ENCODE measurements around the gene GMPPB. TPM values are rescaled to one million over a fixed set of nuclear protein-coding genes. Genes with fewer than 3 reads are reported as not detected.

Gene GMPPB
- total RNA-seq, 2 experiments from 2014 or later, result 25.6 to 27.4 TPM

DNA sequence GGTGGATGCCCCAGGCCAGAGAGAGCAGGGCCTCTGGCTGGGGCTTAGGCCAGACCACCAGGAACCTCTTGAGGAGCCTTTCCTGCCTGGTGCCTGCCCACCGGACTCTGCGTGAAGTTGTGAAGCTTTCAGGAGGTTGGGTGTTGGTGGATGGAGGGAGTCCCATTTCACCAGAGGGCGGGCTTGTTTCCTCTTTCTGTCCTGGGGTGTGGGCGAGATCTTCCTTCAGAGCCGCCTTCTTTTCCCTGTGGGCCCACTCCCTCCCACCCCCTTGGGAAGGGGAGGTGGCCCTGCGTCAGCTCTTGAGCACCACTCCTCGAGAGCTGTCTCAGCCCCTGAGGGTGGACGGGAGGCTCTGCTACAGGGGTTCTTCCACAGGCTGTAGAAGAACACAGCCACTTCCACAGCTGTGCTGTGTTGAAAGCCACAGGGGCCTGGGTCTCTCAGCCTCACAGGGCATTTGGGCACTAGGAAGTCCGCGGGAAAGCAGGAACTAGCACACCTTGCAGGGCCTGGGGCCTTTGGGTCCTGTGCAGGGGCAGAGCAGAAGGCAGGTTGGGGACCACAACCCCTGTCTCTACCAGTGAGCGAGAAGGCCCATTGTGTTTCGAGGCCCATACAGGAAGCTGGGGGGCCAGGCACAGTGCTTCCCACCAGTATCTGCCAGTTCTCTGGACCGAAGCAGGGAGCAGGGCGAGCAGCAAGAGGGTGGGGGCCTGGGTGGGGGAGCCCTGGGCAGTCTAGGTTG is 6.4 kb downstream of the GMPPB start:
- H3K27me3 Mint-ChIP-seq (ENCODE audit: low read depth), result no peaks in the 10 kb centered on the region
- H3K27ac Mint-ChIP-seq, result no peak overlapping the region
- H3K4me1 Mint-ChIP-seq (ENCODE audit: low read depth), result peaks cover 23% of the 10 kb centered on the region
- no peak overlapping the region for H3K4me3 Mint-ChIP-seq
- peaks cover 3% of the 10 kb centered on the region for H3K36me3 Mint-ChIP-seq (ENCODE audit: low read depth)
- no peak for DNase-seq
- CTCF ChIA-PET, result no interaction called here
- H3K9me3 Mint-ChIP-seq, result no peaks in the 10 kb centered on the region
- intact Hi-C loops (cut with micrococcal nuclease), result no loop called here

DNA sequence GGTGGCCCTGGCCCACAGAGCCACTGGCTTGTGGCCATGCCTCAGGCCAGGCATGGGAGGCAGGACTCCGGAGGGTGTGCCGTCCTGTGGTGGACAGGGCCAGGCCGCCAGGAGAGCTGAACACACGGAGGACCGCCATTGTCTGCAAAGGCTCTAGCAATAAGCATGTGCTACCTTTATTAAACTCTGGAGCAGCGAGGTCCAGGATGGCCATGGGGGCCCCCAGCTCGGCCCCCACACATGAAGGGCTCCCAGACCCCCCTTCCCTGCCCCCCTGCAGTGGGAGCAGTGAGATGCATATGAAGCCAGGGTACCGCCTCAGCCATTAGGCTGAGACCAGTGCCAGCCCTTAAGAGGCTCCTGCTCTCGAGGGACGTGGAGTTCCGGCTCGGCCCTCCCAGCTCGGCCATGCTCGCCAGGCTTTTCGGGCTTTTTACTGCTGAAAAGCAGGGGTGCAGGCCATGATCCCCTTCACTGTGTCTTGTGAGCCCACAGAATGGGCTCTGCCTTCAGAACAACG is 7.0 kb downstream of the GMPPB start:
- CTCF ChIA-PET, result no interaction called here

DNA sequence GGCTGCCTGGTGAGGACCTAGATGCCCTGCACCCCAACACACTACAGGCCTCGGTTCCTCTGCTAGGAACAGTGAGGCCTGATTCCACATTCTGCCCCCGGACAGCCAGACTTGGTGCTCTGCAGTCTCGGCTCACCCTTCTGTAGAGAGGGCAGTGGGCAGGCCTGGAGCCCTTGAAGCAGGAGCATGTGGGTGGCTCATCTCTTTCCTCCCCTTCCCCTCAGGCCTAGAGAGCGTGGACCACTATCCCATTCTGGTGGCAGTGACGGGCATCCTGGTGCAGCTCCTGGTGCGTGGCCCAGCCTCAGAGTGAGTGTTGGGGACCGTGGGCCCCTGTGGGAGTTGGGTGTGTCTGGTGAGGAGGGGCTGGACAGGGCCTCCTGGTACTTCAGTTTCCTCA is 7.6 kb downstream of the GMPPB start:
- no peaks in the 10 kb centered on the region for H3K36me3 Mint-ChIP-seq (ENCODE audit: low read depth)
- intact Hi-C loops (cut with micrococcal nuclease), result no loop called here
- DNase-seq, result no peak
- H3K9me3 Mint-ChIP-seq, result no peaks in the 10 kb centered on the region
- no peaks in the 10 kb centered on the region for H3K27me3 Mint-ChIP-seq (ENCODE audit: low read depth)
- no peak overlapping the region for H3K4me3 Mint-ChIP-seq
- no peak overlapping the region for H3K27ac Mint-ChIP-seq
- CTCF ChIA-PET, result interaction anchor here (0.5 kb wide), 1 partner anchor 35 kb away, joined by 3 read pairs; no protein-coding TSS in a partner anchor
- H3K4me1 Mint-ChIP-seq (ENCODE audit: low read depth), result peaks cover 20% of the 10 kb centered on the region

More for the DNA sequence above, 7.0 kb downstream of the GMPPB start:
- DNase-seq, result no peak
- intact Hi-C loops (cut with micrococcal nuclease), result no loop called here
- Mint-ChIP-seq H3K4me3 (no peak overlapping the region), H3K4me1 (ENCODE audit: low read depth) (peaks cover 21% of the 10 kb centered on the region), H3K9me3 (no peaks in the 10 kb centered on the region), H3K27me3 (ENCODE audit: low read depth) (no peaks in the 10 kb centered on the region), H3K36me3 (ENCODE audit: low read depth) (no peaks in the 10 kb centered on the region), H3K27ac (no peak overlapping the region)

DNA sequence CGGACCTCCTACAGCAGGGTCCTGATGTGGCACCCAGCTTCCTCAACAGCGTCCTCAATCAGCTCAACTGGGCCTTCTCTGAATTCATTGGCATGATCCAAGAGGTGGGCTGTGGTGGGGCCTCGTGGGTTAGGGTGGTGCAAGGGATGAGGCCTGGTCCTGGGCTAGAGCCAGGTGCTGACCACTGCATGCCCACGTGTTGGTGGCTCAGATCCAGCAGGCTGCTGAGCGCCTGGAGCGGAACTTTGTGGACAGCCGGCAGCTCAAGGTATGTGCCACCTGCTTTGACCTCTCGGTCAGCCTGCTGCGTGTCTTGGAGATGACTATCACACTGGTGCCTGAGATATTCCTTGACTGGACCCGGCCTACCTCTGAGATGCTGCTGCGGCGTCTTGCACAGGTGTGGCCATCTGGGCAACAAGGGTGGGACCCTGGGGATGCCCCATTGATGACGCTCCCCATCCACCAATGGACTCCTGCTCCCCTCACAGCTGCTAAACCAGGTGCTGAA is 8.1 kb downstream of the GMPPB start:
- H3K36me3 Mint-ChIP-seq (ENCODE audit: low read depth), result no peaks in the 10 kb centered on the region
- CTCF ChIA-PET, result interaction anchor here (0.5 to 0.7 kb wide), 2 partner anchors 35 to 123 kb away, joined by 3 read pairs; no protein-coding TSS in a partner anchor
- no peak overlapping the region for H3K4me3 Mint-ChIP-seq
- intact Hi-C loops (cut with micrococcal nuclease), result no loop called here
- no peaks in the 10 kb centered on the region for H3K27me3 Mint-ChIP-seq (ENCODE audit: low read depth)
- no peak overlapping the region for H3K27ac Mint-ChIP-seq
- DNase-seq, result no peak
- no peaks in the 10 kb centered on the region for H3K9me3 Mint-ChIP-seq
- peaks cover 15% of the 10 kb centered on the region for H3K4me1 Mint-ChIP-seq (ENCODE audit: low read depth)

DNA sequence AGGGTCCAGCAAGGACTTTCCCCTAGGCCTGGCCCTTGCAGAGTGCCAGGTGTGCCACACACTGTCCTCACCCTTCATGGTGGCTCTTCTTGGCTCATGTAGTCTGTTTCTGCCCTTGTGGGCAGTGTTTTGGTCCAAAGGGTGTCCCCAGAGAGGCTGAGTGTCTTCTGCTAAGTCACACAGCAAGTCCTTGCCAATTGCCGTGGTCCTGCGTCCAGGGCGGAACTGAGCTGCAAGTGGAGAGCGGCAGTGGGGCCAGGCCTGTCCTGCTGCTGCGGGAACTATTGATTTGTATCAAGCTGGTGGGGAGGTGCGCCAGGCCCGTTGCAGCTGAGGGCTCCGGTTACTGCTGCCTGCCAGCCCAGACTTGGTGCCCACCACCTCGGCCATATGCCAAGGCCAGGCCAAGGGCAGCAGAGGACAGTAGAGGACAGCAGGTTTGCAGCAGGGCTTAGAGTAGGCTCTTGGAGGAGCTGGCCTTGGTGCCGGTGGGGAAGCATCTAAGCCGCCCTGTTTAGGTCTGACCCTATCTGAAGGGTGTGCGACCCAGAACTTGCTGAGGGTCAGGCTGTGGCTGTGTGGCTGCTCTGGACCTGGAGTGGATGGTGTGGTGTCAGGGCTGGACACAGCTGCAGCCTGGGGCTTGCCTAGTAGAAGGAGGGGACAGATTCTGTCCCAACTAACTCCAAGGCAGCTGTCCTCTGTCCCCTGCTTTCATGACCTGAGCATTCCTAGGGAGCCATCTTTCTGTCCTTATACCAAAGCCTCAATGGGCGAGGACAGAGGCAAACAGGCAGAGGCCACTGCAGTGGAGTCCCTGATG is 8.8 kb downstream of the GMPPB start:
- Mint-ChIP-seq H3K4me3 (no peak overlapping the region), H3K27me3 (ENCODE audit: low read depth) (no peaks in the 10 kb centered on the region), H3K27ac (no peak overlapping the region), H3K36me3 (ENCODE audit: low read depth) (no peaks in the 10 kb centered on the region), H3K9me3 (no peaks in the 10 kb centered on the region), H3K4me1 (ENCODE audit: low read depth) (peaks cover 13% of the 10 kb centered on the region)
- intact Hi-C loops (cut with micrococcal nuclease), result no loop called here
- CTCF ChIA-PET, result interaction anchor here (0.7 kb wide), 1 partner anchor 124 kb away, joined by 3 read pairs; no protein-coding TSS in a partner anchor
- DNase-seq, result no peak

DNA sequence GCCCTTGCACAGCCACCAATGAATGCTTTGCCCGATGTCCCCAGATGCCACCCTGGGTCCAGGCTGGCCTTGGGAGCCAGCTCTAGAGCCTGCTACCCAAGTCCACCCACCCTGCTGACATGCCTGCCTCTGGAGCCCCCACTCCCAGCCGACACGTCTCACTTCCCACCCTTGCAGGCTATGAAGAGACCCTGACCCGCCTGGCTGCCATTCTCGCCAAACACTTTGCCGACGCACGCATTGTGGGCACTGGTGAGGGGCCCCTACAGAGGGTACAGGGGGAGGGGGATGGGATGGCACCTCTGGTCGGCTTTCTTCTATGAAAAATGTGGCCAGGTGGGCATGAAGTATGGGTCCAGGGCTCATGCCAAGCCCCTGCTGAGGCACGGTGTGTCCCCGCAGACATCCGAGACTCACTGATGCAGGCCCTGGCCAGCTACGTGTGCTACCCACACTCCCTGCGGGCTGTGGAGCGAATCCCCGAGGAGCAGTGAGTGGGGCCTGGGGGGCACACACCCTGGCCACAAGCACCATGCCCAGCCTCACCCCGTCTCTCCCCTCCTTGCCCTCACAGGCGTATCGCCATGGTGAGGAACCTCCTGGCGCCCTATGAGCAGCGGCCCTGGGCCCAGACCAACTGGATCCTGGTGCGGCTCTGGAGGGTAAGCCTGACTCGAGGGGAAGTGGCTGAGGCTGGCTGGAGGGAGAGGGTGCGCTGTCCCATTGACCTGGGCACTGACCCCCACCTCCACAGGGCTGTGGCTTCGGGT is 10.2 kb downstream of the GMPPB start:
- Mint-ChIP-seq H3K27me3 (ENCODE audit: low read depth) (no peaks in the 10 kb centered on the region), H3K36me3 (ENCODE audit: low read depth) (no peaks in the 10 kb centered on the region), H3K4me1 (ENCODE audit: low read depth) (peaks cover 2% of the 10 kb centered on the region), H3K4me3 (no peak overlapping the region), H3K27ac (no peak overlapping the region), H3K9me3 (no peaks in the 10 kb centered on the region)
- CTCF ChIA-PET, result no interaction called here
- intact Hi-C loops (cut with micrococcal nuclease), result no loop called here
- DNase-seq, result no peak

DNA sequence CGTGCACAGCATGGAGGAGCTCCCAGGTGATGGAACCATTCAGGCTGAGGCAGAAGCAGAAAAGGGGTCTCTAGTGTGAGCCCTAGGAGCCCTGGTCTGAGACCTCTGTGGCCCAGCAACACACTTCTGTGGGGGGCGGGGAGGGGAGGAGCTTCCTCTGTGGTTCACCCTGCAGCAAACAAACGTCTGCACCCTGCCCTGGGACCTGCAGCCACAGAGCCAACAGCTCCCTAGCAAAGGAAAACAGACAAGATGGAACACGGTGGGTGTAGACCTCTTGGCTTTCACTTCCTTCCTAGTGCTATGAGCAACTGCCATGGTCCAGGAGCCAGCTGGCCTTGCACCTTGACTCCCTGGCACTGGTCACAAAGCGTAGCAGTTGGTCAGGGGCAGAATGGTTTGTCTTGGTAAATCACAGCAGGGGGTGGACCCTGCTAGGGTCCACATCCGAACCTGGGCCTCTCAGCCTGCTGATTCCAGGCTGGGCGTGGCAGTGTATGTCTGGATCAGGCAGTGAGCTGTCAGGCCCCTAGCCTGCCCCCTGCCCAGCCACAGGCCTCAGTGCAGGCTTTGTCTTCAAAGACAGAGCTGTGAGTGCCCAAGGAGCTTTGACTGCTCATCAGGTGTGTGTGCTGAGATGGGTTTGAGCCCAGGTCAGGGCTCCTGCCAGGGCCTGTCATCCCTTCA is 11.0 kb downstream of the GMPPB start:
- Mint-ChIP-seq H3K27me3 (ENCODE audit: low read depth) (no peaks in the 10 kb centered on the region), H3K4me1 (ENCODE audit: low read depth) (no peaks in the 10 kb centered on the region), H3K9me3 (no peaks in the 10 kb centered on the region), H3K36me3 (ENCODE audit: low read depth) (no peaks in the 10 kb centered on the region), H3K4me3 (no peak overlapping the region), H3K27ac (no peak overlapping the region)
- DNase-seq, result no peak
- CTCF ChIA-PET, result interaction anchor here (0.8 to 1.1 kb wide), 2 partner anchors 12 to 173 kb away, joined by 3 to 4 read pairs; no protein-coding TSS in a partner anchor
- intact Hi-C loops (cut with micrococcal nuclease), result no loop called here

DNA sequence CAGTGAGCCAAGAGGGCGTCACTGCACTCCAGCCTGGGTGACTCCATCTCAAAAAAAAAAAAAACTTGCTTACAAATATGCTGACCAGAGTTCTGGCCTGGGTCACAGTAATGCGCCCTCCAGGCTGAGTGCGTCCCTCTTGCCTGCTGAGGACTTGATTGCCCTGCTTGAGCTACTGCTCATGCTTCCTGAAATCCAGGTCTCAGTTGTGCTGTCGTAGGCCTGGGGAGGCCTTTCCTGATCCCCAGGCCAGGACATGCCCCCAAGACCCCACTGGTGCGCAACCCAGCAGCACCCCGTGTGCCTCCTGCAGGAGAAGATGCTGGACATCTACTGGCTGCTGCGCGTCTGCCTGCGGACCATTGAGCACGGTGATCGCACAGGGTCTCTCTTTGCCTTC is 11.6 kb downstream of the GMPPB start:
- intact Hi-C loops (cut with micrococcal nuclease), result no loop called here
- CTCF ChIA-PET, result interaction anchor here (0.8 to 1.1 kb wide), 2 partner anchors 11 to 172 kb away, joined by 3 to 4 read pairs; no protein-coding TSS in a partner anchor
- DNase-seq, result no peak
- no peak overlapping the region for H3K4me3 Mint-ChIP-seq
- H3K4me1 Mint-ChIP-seq (ENCODE audit: low read depth), result no peaks in the 10 kb centered on the region
- H3K9me3 Mint-ChIP-seq, result no peaks in the 10 kb centered on the region
- H3K36me3 Mint-ChIP-seq (ENCODE audit: low read depth), result no peaks in the 10 kb centered on the region
- no peak overlapping the region for H3K27ac Mint-ChIP-seq
- no peaks in the 10 kb centered on the region for H3K27me3 Mint-ChIP-seq (ENCODE audit: low read depth)

DNA sequence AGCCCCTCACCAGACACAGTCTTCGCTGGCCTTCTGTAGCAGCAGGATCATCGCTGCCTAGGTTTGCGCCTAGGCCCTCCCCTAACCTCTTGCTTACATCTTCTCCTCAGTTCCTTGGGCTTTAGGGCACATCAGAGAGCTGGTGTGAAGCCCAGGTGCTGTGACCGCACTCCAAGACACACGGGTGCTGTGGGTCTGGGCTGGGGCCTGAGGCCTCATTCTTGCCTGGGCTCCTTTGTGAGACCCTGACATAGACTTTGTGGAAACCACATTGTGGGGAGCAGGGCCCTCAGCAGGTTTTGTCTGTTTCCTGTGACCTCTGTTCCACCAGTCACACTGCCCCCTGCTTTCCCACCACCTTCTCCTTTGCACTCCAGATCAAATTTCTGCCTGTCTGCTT is 12.3 kb downstream of the GMPPB start:
- CTCF ChIA-PET, result no interaction called here
- Mint-ChIP-seq H3K4me3 (no peak overlapping the region), H3K27ac (no peak overlapping the region), H3K36me3 (ENCODE audit: low read depth) (no peaks in the 10 kb centered on the region), H3K4me1 (ENCODE audit: low read depth) (no peaks in the 10 kb centered on the region), H3K9me3 (no peaks in the 10 kb centered on the region), H3K27me3 (ENCODE audit: low read depth) (no peaks in the 10 kb centered on the region)
- no peak for DNase-seq
- intact Hi-C loops (cut with micrococcal nuclease), result no loop called here

DNA sequence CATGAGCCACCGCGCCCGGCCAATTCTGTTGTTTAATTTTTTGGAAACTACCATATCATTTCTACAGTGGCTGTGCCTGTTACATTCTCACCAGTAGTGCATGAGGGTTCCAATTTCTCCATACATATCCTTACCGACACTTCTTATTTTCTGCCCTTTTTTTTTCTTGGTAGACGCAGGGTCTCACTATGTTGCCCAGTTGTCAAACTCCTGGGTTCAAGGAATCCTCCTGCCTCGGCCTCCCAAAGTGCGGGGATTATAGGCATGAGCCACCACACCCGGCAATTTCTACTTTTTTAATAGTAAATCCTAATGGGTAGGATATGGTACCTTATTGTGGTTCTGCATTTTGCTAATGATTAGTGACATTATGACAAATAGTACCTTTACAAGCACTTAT is 13.9 kb downstream of the GMPPB start:
- no peak for DNase-seq
- Mint-ChIP-seq H3K27me3 (ENCODE audit: low read depth) (no peaks in the 10 kb centered on the region), H3K27ac (no peak overlapping the region), H3K4me1 (ENCODE audit: low read depth) (no peaks in the 10 kb centered on the region), H3K9me3 (no peaks in the 10 kb centered on the region), H3K4me3 (no peak overlapping the region), H3K36me3 (ENCODE audit: low read depth) (no peaks in the 10 kb centered on the region)
- CTCF ChIA-PET, result interaction anchor here (0.8 kb wide), 1 partner anchor 129 kb away, joined by 3 read pairs; no protein-coding TSS in a partner anchor
- intact Hi-C loops (cut with micrococcal nuclease), result no loop called here

DNA sequence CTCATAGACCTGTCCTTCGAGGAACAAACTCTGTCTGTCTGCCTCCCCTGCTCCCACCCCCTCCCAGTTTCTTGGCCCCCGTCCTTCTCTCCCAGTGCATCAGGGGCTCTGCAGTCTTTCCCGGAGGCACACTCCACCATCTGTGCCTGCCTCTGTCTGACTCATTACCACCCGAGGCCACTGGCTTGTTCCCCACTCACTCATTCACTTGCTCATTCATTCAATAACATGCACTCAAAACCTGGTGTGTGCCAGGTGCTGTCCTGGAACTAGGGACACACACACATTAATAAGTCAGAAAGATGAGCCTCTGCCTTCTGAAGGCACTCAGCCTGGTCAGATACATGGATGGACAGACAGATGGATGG is 16.7 kb downstream of the GMPPB start:
- intact Hi-C loops (cut with micrococcal nuclease), result no loop called here
- Mint-ChIP-seq H3K36me3 (ENCODE audit: low read depth) (no peaks in the 10 kb centered on the region), H3K27me3 (ENCODE audit: low read depth) (no peaks in the 10 kb centered on the region), H3K9me3 (no peaks in the 10 kb centered on the region), H3K4me1 (ENCODE audit: low read depth) (no peaks in the 10 kb centered on the region), H3K4me3 (no peak overlapping the region), H3K27ac (no peak overlapping the region)
- DNase-seq, result no peak
- CTCF ChIA-PET, result no interaction called here
